K562 (cell line): ENCODE data around the gene OVOL1. TPM values are rescaled to one million over a fixed set of nuclear protein-coding genes. Genes with fewer than 3 reads are reported as not detected.

Source experiments
- ATAC-seq: fragments of 200-7000 bp; cut with Tn5 transposase; 3 replicates; pipeline ENCODE4 v1.9.1; 2020; ENCODE audit warnings: moderate library complexity
- BruUV-seq: library from RNA; stranded (reverse); fragments of 400-500 nt; replicated peaks from 2 replicates; lab custom pipeline; 2021; lab: Mats Ljungman, UMichigan
- CTCF ChIA-PET: fragments of 300-600 bp; formaldehyde crosslinking; extraction: SDS; loops from one replicate; lab custom pipeline; 2021; ENCODE audit warnings: low intra/inter-chr PET ratio; lab: Yijun Ruan, JAX
- POLR2A ChIA-PET: fragments of 300-600, 350-650 bp; sonication (Branson Sonifier 250); formaldehyde crosslinking; extraction: SDS; loops from one replicate; lab custom pipeline; 2021; ENCODE audit warnings: antibody characterized with exemption, inconsistent platforms; lab: Yijun Ruan, JAX
- DNase-seq, 4 experiments: peaks; one replicate each; pipeline versions ENCODE4 v3.0.0 to v3.0.0-alpha.2; 2011 to 2018; ENCODE audit warnings: low spot score in 3 of 4, mixed read lengths in 3 of 4; ENCODE audit errors: extremely low read depth in 1 of 4
- FAIRE-seq: peaks from 2 replicates; lab custom pipeline; 2011; peaks lifted over from hg19 to GRCh38; lab: Jason Lieb, UNC
- H2AFZ ChIP-seq: 2 replicates; pipeline ENCODE4 v1.6.0; 2011; ENCODE audit warnings: low read depth, low read length, control low read depth, inconsistent platforms
- H3K27ac ChIP-seq: fragments of 200-600 bp; 3 replicates; pipeline ENCODE4 v1.8.0; 2011; ENCODE audit warnings: low read depth, mild to moderate bottlenecking, control low read depth, inconsistent platforms, low read length, moderate library complexity, mixed read lengths; ENCODE audit errors: extremely low read depth
- H3K27me3 ChIP-seq, 2 experiments: fragments of 300-600 bp in 1 of 2; 2 replicates in 1 of 2; 3 replicates in 1 of 2; pipeline versions ENCODE4 v1.6.0 to v1.8.0; 2011; ENCODE audit warnings: inconsistent platforms in 2 of 2, low read length in 2 of 2, mild to moderate bottlenecking in 1 of 2, mixed read lengths in 1 of 2, moderate library complexity in 1 of 2; ENCODE audit not compliant: control insufficient read depth in 2 of 2, insufficient read depth in 2 of 2
- H3K36me3 ChIP-seq: fragments of 300-600 bp; 3 replicates; pipeline ENCODE4 v1.8.0; 2011; ENCODE audit warnings: mild to moderate bottlenecking, low read length, inconsistent platforms; ENCODE audit not compliant: control insufficient read depth, insufficient read depth
- H3K4me1 ChIP-seq, 2 experiments: fragments of 200-600 bp in 1 of 2; replicated peaks in 1 of 2; 2 replicates in 1 of 2; 3 replicates in 1 of 2; pipeline versions ENCODE4 v1.5.1 to v1.8.0; 2011; ENCODE audit warnings: inconsistent platforms in 2 of 2, low read length in 2 of 2, mild to moderate bottlenecking in 1 of 2, mixed read lengths in 1 of 2, moderate library complexity in 1 of 2; ENCODE audit not compliant: control insufficient read depth in 2 of 2, insufficient read depth in 2 of 2
- H3K4me2 ChIP-seq: 2 replicates; pipeline ENCODE4 v1.6.1; 2011; ENCODE audit warnings: low read length, control low read depth, inconsistent platforms, mixed read lengths; ENCODE audit not compliant: insufficient read depth
- H3K4me3 ChIP-seq: fragments of 200-600 bp; sonication (generic), shearing (Covaris generic); 2 replicates; pipeline ENCODE4 v1.5.1; 2016; ENCODE audit warnings: control low read depth, inconsistent platforms
- H3K79me2 ChIP-seq: fragments of 200-600 bp; 3 replicates; pipeline ENCODE4 v1.8.0; 2011; ENCODE audit warnings: low read length, inconsistent platforms; ENCODE audit not compliant: control insufficient read depth, insufficient read depth
- H3K9ac ChIP-seq, 2 experiments: 2 replicates each; pipeline versions ENCODE4 v1.6.0 to v1.6.1; 2011; ENCODE audit warnings: low read depth in 2 of 2, low read length in 2 of 2, control low read depth in 1 of 2, inconsistent platforms in 1 of 2, mild to moderate bottlenecking in 1 of 2, mixed read lengths in 1 of 2; ENCODE audit not compliant: insufficient read depth in 1 of 2
- H3K9me1 ChIP-seq: one replicate; pipeline ENCODE4 v1.6.0; 2011; ENCODE audit warnings: inconsistent platforms, mild to moderate bottlenecking, low read length, moderate library complexity; ENCODE audit not compliant: control insufficient read depth, insufficient read depth
- H3K9me3 ChIP-seq: replicated peaks from 2 replicates; pipeline ENCODE4 v1.5.1; 2011; ENCODE audit warnings: low read depth, low read length, inconsistent platforms; ENCODE audit not compliant: control insufficient read depth, insufficient read depth
- H4K20me1 ChIP-seq: replicated peaks from 2 replicates; pipeline ENCODE4 v1.6.1; 2011; ENCODE audit warnings: low read length, inconsistent platforms, mixed read lengths; ENCODE audit not compliant: control insufficient read depth, insufficient read depth
- CGGBP1 ChIP-seq: fragments of 250-450 bp; sonication (Bioruptor Pico); IDR thresholded peaks from 2 replicates; pipeline ENCODE4 v1.9.0; 2021; ENCODE audit warnings: mild to moderate bottlenecking
- E2F6 ChIP-seq, 2 experiments: IDR thresholded peaks; 2 replicates each; pipeline ENCODE4 v1.6.1; 2011; ENCODE audit warnings: borderline replicate concordance in 1 of 2, control low read depth in 1 of 2, low read depth in 1 of 2, low read length in 1 of 2, mild to moderate bottlenecking in 1 of 2, mixed read lengths in 1 of 2, moderate library complexity in 1 of 2; ENCODE audit not compliant: insufficient read depth in 1 of 2, insufficient read length in 1 of 2, poor library complexity in 1 of 2, severe bottlenecking in 1 of 2; ENCODE audit errors: extremely low read depth in 1 of 2
- FOS ChIP-seq: IDR thresholded peaks from 3 replicates; pipeline ENCODE4 v1.6.1; 2011; ENCODE audit not compliant: insufficient read length; ENCODE audit errors: extremely low read depth
- FOXJ2 ChIP-seq: fragments of 200-800 bp; sonication (Bioruptor generic); IDR thresholded peaks from 2 replicates; pipeline ENCODE4 v1.6.1; 2016; ENCODE audit warnings: missing genetic modification characterization, missing compliant biosample characterization
- FOXK2 ChIP-seq, 2 experiments: fragments of 450-650 bp; IDR thresholded peaks in 1 of 2; conservative IDR thresholded peaks in 1 of 2; 2 replicates each; pipeline ENCODE4 v1.6.1; 2016; ENCODE audit warnings: low read depth in 2 of 2, mild to moderate bottlenecking in 1 of 2
- FOXP1 ChIP-seq: sonication (generic); formaldehyde crosslinking; IDR thresholded peaks from 2 replicates; pipeline ENCODE4 v1.8.0; 2022; ENCODE audit warnings: mild to moderate bottlenecking, missing genetic modification reagents
- HMBOX1 ChIP-seq: sonication (generic); IDR thresholded peaks from 2 replicates; pipeline ENCODE4 v1.6.1; 2016
- HMGN3 ChIP-seq: IDR thresholded peaks from 2 replicates; pipeline ENCODE4 v1.6.1; 2011; ENCODE audit warnings: borderline replicate concordance, low read depth, mild to moderate bottlenecking, mixed read lengths, low read length; ENCODE audit not compliant: insufficient read length; ENCODE audit errors: extremely low read depth
- MTA1 ChIP-seq: fragments of 450-650 bp; IDR thresholded peaks from 2 replicates; pipeline ENCODE4 v1.6.1; 2017; ENCODE audit warnings: borderline replicate concordance
- SNAPC5 ChIP-seq: fragments of 250-450 bp; sonication (Bioruptor Pico); IDR thresholded peaks from 2 replicates; pipeline ENCODE4 v1.8.0; 2021; ENCODE audit warnings: moderate library complexity, mild to moderate bottlenecking, inconsistent platforms
- TCF15 ChIP-seq: fragments of 250-450 bp; sonication (Bioruptor Pico); IDR thresholded peaks from 2 replicates; pipeline ENCODE4 v1.8.0; 2022; ENCODE audit warnings: moderate library complexity, mild to moderate bottlenecking, inconsistent platforms
- ZBTB5 ChIP-seq: fragments of 450-650 bp; IDR thresholded peaks from 2 replicates; pipeline ENCODE4 v1.6.1; 2017; ENCODE audit warnings: antibody characterized with exemption
- WGBS: fragments of 100-300 bp; shearing (Covaris generic); methylation state at CpG from one replicate; pipeline ENCODE4 v1.1.6; 2016; ENCODE audit warnings: low coverage, mixed read lengths; ENCODE audit not compliant: insufficient coverage; ENCODE audit errors: missing lambda C conversion rate; 5-methylcytosine and 5-hydroxymethylcytosine counted together
- in situ Hi-C: fragments of 300-500 bp; cut with MboI; formaldehyde crosslinking; loops from 4 replicates; pipeline ENCODE4 v1.15.0; 2018; ENCODE audit warnings: inconsistent platforms, mixed read lengths
- intact Hi-C: fragments of 100-400 bp; cut with micrococcal nuclease; formaldehyde crosslinking; loops from 2 replicates; pipeline ENCODE4 v1.14.2; 2022
- polyA plus RNA-seq, 8 experiments: library from polyadenylated mRNA; depleted of rRNA in 4 of 8; stranded (reverse) in 5 of 8; unstranded in 3 of 8; fragments of >200 nt; fragmentation: Nextera tagmentation in 2 of 8; fragmentation: Illumina TruSeq in 1 of 8; extraction: Ambion mirVana in 2 of 8; extraction: Trizol in 1 of 8; gene quantifications; 2 replicates each; pipeline versions ENCODE4 v1.2.1 to v1.2.3, GENCODE V29; 2011 to 2014; ENCODE audit warnings: inconsistent platforms in 1 of 8, missing spikeins in 1 of 8
- total RNA-seq, 7 experiments: library from RNA; depleted of rRNA in 6 of 7; stranded (reverse); fragments of >200 nt in 6 of 7; fragmentation: Illumina TruSeq in 2 of 7; extraction: Trizol in 2 of 7; gene quantifications; 2 replicates each; pipeline versions ENCODE4 v1.2.1 to v1.2.3, GENCODE V29; 2011 to 2021; ENCODE audit warnings: low replicate concordance in 1 of 7

OVOL1 gene
- total and polyA plus RNA-seq, 9 of the 15 experiments (the other 6 are each of a cell fraction or from before 2014, with no cell fraction given), result 0.09 TPM; not detected in 8

- no peak for TF ChIP-seq HMBOX1
These were observed 40.3 kb downstream of the OVOL1 start (continued) for GRCh38 chr11:65826984-65827735.

- Histone ChIP-seq H3K9ac (peak overlapping the region in 1 of 2 experiments; percentile 40; a peak in 1 of 4 replicates), H3K4me3 (no peak overlapping the region), H3K27me3 (peaks cover 5 to 18% of the 10 kb centered on the region in 2 experiments; a peak in 3 of 5 replicates), H3K36me3 (no peaks in the 10 kb centered on the region), H3K9me1 (no peaks in the 10 kb centered on the region), H3K9me3 (no peaks in the 10 kb centered on the region), H2AFZ (peak overlapping the region; percentile 32; the same call in 1 of the 2 replicates), H4K20me1 (no peaks in the 10 kb centered on the region), H3K79me2 (no peaks in the 10 kb centered on the region), H3K4me2 (no peak overlapping the region), H3K4me1 (peaks cover 0 to 15% of the 10 kb centered on the region in 2 experiments; a peak in 2 of 5 replicates), H3K27ac (no peak overlapping the region)
- ChIA-PET POLR2A (interaction anchor here (0.6 to 5.2 kb wide), 2 partner anchors 22 to 158 kb away, joined by 4 to 27 read pairs; no protein-coding TSS in a partner anchor), CTCF (no interaction called here)
- no TSS peak for BruUV-seq
- no peak for ATAC-seq
- TF ChIP-seq FOXK2 (conservative IDR thresholded peaks at IDR 0.05 in 1 of 2, IDR thresholded peaks at IDR 0.05 in 1 of 2; ENCODE audit: low read depth in 2 of 2) (no peak), FOXJ2 (tag) (no peak), ZBTB5 (no peak), CGGBP1 (no peak), SNAPC5 (CRISPR knock-in tag) (no peak), TCF15 (no peak), FOS (no peak), FOXP1 (no peak), MTA1 (no peak), E2F6 (IDR thresholded peaks at IDR 0.05; ENCODE audit: borderline replicate concordance in 1 of 2, extremely low read depth in 1 of 2, insufficient read depth in 1 of 2, insufficient read length in 1 of 2, low read depth in 1 of 2, low read length in 1 of 2, poor library complexity in 1 of 2, severe bottlenecking in 1 of 2) (no peak), HMGN3 (no peak)
- no peak for FAIRE-seq
- DNase-seq, result peak in 2 of 4 experiments; percentile 2 to 3
- 7% methylated on average over 4 of the region's 4 CpGs for WGBS
- in situ Hi-C loops (no loop called here), intact Hi-C loops (no loop called here)
These were observed 42.6 kb downstream of the OVOL1 start for GRCh38 chr11:65829459-65829858.
